SK-N-SH treated with all-trans-retinoic acid at 6 μM for 48 hours (cell line): ENCODE data around the gene SH3RF1.

Source experiments
- ESRRG ChIP-seq: fragments of 250-450 bp; sonication (Bioruptor Pico); IDR thresholded peaks from 2 replicates; pipeline ENCODE4 v1.6.1; 2021; ENCODE audit warnings: mild to moderate bottlenecking
- PATZ1 ChIP-seq: fragments of 250-450 bp; sonication (Bioruptor Pico); IDR thresholded peaks from 2 replicates; pipeline ENCODE4 v1.8.0; 2020; ENCODE audit warnings: mild to moderate bottlenecking, moderate library complexity, borderline replicate concordance
- RARB ChIP-seq: fragments of 250-450 bp; sonication (Bioruptor Pico); IDR thresholded peaks from 2 replicates; pipeline ENCODE4 v1.8.0; 2021; ENCODE audit warnings: mild to moderate bottlenecking, moderate library complexity
- SNAI2 ChIP-seq: fragments of 250-450 bp; sonication (Bioruptor Pico); IDR thresholded peaks from 2 replicates; pipeline ENCODE4 v1.5.0; 2020; ENCODE audit warnings: mild to moderate bottlenecking, moderate library complexity
- ZFP30 ChIP-seq: fragments of 450-650 bp; formaldehyde crosslinking; IDR thresholded peaks from 2 replicates; pipeline ENCODE4 v1.5.0; 2022; ENCODE audit warnings: mild to moderate bottlenecking, moderate library complexity
- ZNF565 ChIP-seq: fragments of 450-650 bp; formaldehyde crosslinking; conservative IDR thresholded peaks from 2 replicates; pipeline ENCODE4 v1.5.0; 2020; ENCODE audit warnings: low read depth, mild to moderate bottlenecking, moderate library complexity
- ZNF8 ChIP-seq: fragments of 450-650 bp; formaldehyde crosslinking; IDR thresholded peaks from 2 replicates; pipeline ENCODE4 v1.5.0; 2020; ENCODE audit warnings: mild to moderate bottlenecking, moderate library complexity

- TF ChIP-seq ZNF8 (CRISPR knock-in tag), result no peak
- TF ChIP-seq ZNF565 (CRISPR knock-in tag), result no peak
- TF ChIP-seq PATZ1 (CRISPR knock-in tag), result no peak
- no peak for TF ChIP-seq SNAI2
- TF ChIP-seq ESRRG (CRISPR knock-in tag), result no peak
- no peak for TF ChIP-seq RARB
- no peak for TF ChIP-seq ZFP30 (CRISPR knock-in tag)
Observed at GRCh38 chr4:169139021-169139420, 131.7 kb downstream of the SH3RF1 start.
